CD8-positive, alpha-beta memory T cell (primary cell): ENCODE measurements around the gene PBX3. TPM values are rescaled to one million over a fixed set of nuclear protein-coding genes. Genes with fewer than 3 reads are reported as not detected.

Experiments used
- polyA plus RNA-seq: library from polyadenylated mRNA; unstranded; fragments of 300-500 nt; fragmentation: Illumina TruSeq; gene quantifications from one replicate; pipeline ENCODE4 v1.2.3, GENCODE V29; 2021
- total RNA-seq, 2 experiments: library from RNA; stranded (reverse); gene quantifications; one replicate each; pipeline ENCODE4 v1.2.3, GENCODE V29; 2021

Gene PBX3
- total and polyA plus RNA-seq, 3 experiments from 2014 or later, result 4.6 to 13.4 (median 12.8) TPM

Other genes with a start within 250 kb of the PBX3 start
- 100 to 1,000 TPM; 111 to 119 TPM for gene MAPKAP1, start 40.2 kb upstream of the PBX3 start, total RNA-seq
- 64.7 TPM for gene MAPKAP1, start 40.2 kb upstream of the PBX3 start, polyA plus RNA-seq